Endothelial cell of umbilical vein (primary cell): ENCODE results near the gene USH2A. TPM values are rescaled to one million over a fixed set of nuclear protein-coding genes. Genes with fewer than 3 reads are reported as not detected.

Source experiments
- BruUV-seq: library from RNA; stranded (reverse); fragments of 400-500 nt; replicated peaks from 2 replicates; lab custom pipeline; 2021; lab: Mats Ljungman, UMichigan
- CTCF ChIA-PET: fragments of 300-600, 350-600 bp; sonication (Branson Sonifier 250); formaldehyde crosslinking; loops from one replicate; lab custom pipeline; 2021; ENCODE audit warnings: antibody characterized with exemption, inconsistent platforms; lab: Charles Lee
- POLR2A ChIA-PET: fragments of 300-600, 350-600 bp; sonication (Branson Sonifier 250); formaldehyde crosslinking; loops from one replicate; lab custom pipeline; 2021; ENCODE audit warnings: antibody characterized with exemption, inconsistent platforms; lab: Charles Lee
- DNase-seq: peaks from one replicate; pipeline ENCODE4 v3.0.0-alpha.2; 2011; ENCODE audit warnings: low read depth, low spot score
- FAIRE-seq: peaks from 2 replicates; lab custom pipeline; 2011; peaks lifted over from hg19 to GRCh38; lab: Jason Lieb, UNC
- H2AFZ ChIP-seq: 2 replicates; pipeline ENCODE4 v1.6.0; 2012; ENCODE audit warnings: low read depth, low read length, control low read depth, inconsistent platforms
- H3K27ac ChIP-seq: 2 replicates; pipeline ENCODE4 v1.5.1; 2011; ENCODE audit warnings: low read depth, mild to moderate bottlenecking, control low read depth, low read length, moderate library complexity; ENCODE audit not compliant: insufficient read depth
- H3K27me3 ChIP-seq, 2 experiments: 2 replicates each; pipeline versions ENCODE4 v1.6.0 to v1.6.1; 2011; ENCODE audit warnings: low read length in 2 of 2, mixed read lengths in 1 of 2; ENCODE audit not compliant: control insufficient read depth in 2 of 2, insufficient read depth in 2 of 2
- H3K36me3 ChIP-seq, 2 experiments: 2 replicates in 1 of 2; 3 replicates in 1 of 2; pipeline ENCODE4 v1.5.1; 2011; ENCODE audit warnings: low read length in 2 of 2, mild to moderate bottlenecking in 1 of 2, moderate library complexity in 1 of 2; ENCODE audit not compliant: control insufficient read depth in 2 of 2, insufficient read depth in 2 of 2; ENCODE audit errors: extremely low read depth in 1 of 2
- H3K4me1 ChIP-seq: 3 replicates; pipeline ENCODE4 v1.5.1; 2011; ENCODE audit warnings: mild to moderate bottlenecking, low read length; ENCODE audit not compliant: control insufficient read depth, insufficient read depth; ENCODE audit errors: extremely low read depth
- H3K4me2 ChIP-seq: 2 replicates; pipeline ENCODE4 v1.6.1; 2011; ENCODE audit warnings: low read length, control low read depth, mixed read lengths; ENCODE audit not compliant: insufficient read depth
- H3K4me3 ChIP-seq, 3 experiments: fragments of 200-600 bp in 1 of 3; sonication (generic), shearing (Covaris generic) in 1 of 3; replicated peaks in 1 of 3; 2 replicates each; pipeline ENCODE4 v1.5.1; 2011 to 2016; ENCODE audit warnings: control low read depth in 3 of 3, low read length in 3 of 3, mild to moderate bottlenecking in 2 of 3, inconsistent platforms in 1 of 3, low read depth in 1 of 3, moderate library complexity in 1 of 3; ENCODE audit not compliant: insufficient read depth in 1 of 3
- H3K79me2 ChIP-seq: 2 replicates; pipeline ENCODE4 v1.6.0; 2012; ENCODE audit warnings: low read length, inconsistent platforms; ENCODE audit not compliant: control insufficient read depth, insufficient read depth
- H3K9ac ChIP-seq: replicated peaks from 2 replicates; pipeline ENCODE3; 2011; ENCODE audit warnings: low read length, control low read depth; ENCODE audit not compliant: insufficient read depth; ENCODE audit errors: extremely low read depth
- H3K9me1 ChIP-seq: replicated peaks from 3 replicates; pipeline ENCODE4 v1.6.0; 2011; ENCODE audit warnings: mild to moderate bottlenecking, low read length; ENCODE audit not compliant: control insufficient read depth, insufficient read depth; ENCODE audit errors: extremely low read depth
- H3K9me3 ChIP-seq: replicated peaks from 2 replicates; pipeline ENCODE4 v1.5.1; 2012; ENCODE audit warnings: low read length, inconsistent platforms; ENCODE audit not compliant: control insufficient read depth, insufficient read depth
- H4K20me1 ChIP-seq: replicated peaks from 2 replicates; pipeline ENCODE3; 2011; ENCODE audit warnings: mild to moderate bottlenecking, low read length; ENCODE audit not compliant: control insufficient read depth, insufficient read depth; ENCODE audit errors: extremely low read depth
- EZH2 ChIP-seq: IDR thresholded peaks from 2 replicates; pipeline ENCODE4 v1.6.1; 2012; ENCODE audit warnings: borderline replicate concordance, low read depth, mild to moderate bottlenecking, moderate library complexity, low read length, inconsistent platforms; ENCODE audit not compliant: severe bottlenecking
- FOS ChIP-seq: IDR thresholded peaks from 2 replicates; pipeline ENCODE4 v1.6.1; 2011; ENCODE audit warnings: mild to moderate bottlenecking, low read length, moderate library complexity, borderline replicate concordance; ENCODE audit not compliant: insufficient read depth
- GATA2 ChIP-seq: IDR thresholded peaks from 2 replicates; pipeline ENCODE4 v1.7.0; 2011; ENCODE audit warnings: low read depth, mild to moderate bottlenecking, moderate library complexity, mixed read lengths, low read length; ENCODE audit not compliant: insufficient read length, insufficient read depth
- JUN ChIP-seq: IDR thresholded peaks from 2 replicates; pipeline ENCODE4 v1.6.1; 2011; ENCODE audit warnings: borderline replicate concordance, low read depth; ENCODE audit not compliant: insufficient read length, insufficient read depth
- MYC ChIP-seq: IDR thresholded peaks from one replicate; pipeline ENCODE4 v1.6.1; 2011; ENCODE audit warnings: mild to moderate bottlenecking, low read depth, low read length
- POLR2A ChIP-seq: IDR thresholded peaks from 2 replicates; pipeline ENCODE4 v1.6.1; 2012; ENCODE audit warnings: low read depth, mild to moderate bottlenecking, control low read depth, low read length
- POLR2AphosphoS5 ChIP-seq: IDR thresholded peaks from 2 replicates; pipeline ENCODE4 v1.6.1; 2012; ENCODE audit warnings: low read depth, mild to moderate bottlenecking, control low read depth, low read length, moderate library complexity; ENCODE audit not compliant: insufficient read depth
- dilution Hi-C: fragments of 300-500 bp; cut with MboI; formaldehyde crosslinking; loops from one replicate; pipeline ENCODE4 v1.15.0; 2019; ENCODE audit warnings: low sequenced_read_pairs; ENCODE audit not compliant: extremely low pct_ligation_motif_present
- intact Hi-C: fragments of 100-400 bp; cut with micrococcal nuclease; formaldehyde crosslinking; loops from one replicate; pipeline ENCODE4 v1.10.0; 2022
- polyA plus RNA-seq, 4 experiments: library from polyadenylated mRNA; depleted of rRNA in 3 of 4; stranded (reverse) in 3 of 4; unstranded in 1 of 4; fragments of >200 nt; gene quantifications; 2 replicates each; pipeline versions ENCODE4 v1.2.1 to v1.2.3, GENCODE V29; 2011 to 2012; ENCODE audit warnings: missing spikeins in 1 of 4
- total RNA-seq: library from RNA; stranded (reverse); gene quantifications from 2 replicates; pipeline ENCODE4 v1.2.3, GENCODE V29; 2021
- TF ChIP-seq, protein P1 (sequence below): IDR thresholded peaks from 2 replicates; pipeline ENCODE4 v1.6.1; 2011; ENCODE audit not compliant: insufficient read depth, insufficient read length
- TF ChIP-seq, protein P2 (sequence below), 2 donors: IDR thresholded peaks; 1 replicate in 1 of 2; 2 replicates in 1 of 2; pipeline ENCODE4 v1.5.1; 2011; ENCODE audit warnings: low read length in 2 of 2, mild to moderate bottlenecking in 2 of 2, moderate library complexity in 2 of 2, control low read depth in 1 of 2, inconsistent platforms in 1 of 2, low read depth in 1 of 2; ENCODE audit not compliant: insufficient read depth in 1 of 2; ENCODE audit errors: extremely low read depth in 1 of 2

Gene USH2A
- total and polyA plus RNA-seq, 2 donors (not counting 3 experiments of a cell fraction or from before 2014, with no cell fraction given): not detected

DNA sequence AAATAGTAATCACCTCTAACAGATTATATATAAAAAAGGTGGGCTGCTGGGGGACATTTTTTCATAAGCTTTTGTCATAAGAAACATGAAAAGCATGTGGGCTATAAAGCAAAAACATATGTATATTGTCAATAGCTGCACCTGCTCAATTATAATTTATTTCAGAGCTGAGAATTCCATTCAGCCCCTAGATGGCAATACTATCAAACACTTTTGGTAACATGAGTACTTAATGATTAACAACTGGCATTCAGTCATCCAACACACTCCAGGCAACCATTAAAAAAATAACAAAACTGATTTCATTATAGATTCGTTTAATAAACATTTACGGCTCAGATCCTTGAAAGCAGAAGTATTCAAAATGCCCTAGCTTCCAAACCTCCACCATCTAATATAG lies 741.0 kb downstream of the USH2A start:
- no peak for DNase-seq
- intact Hi-C loops: no loop called here

DNA sequence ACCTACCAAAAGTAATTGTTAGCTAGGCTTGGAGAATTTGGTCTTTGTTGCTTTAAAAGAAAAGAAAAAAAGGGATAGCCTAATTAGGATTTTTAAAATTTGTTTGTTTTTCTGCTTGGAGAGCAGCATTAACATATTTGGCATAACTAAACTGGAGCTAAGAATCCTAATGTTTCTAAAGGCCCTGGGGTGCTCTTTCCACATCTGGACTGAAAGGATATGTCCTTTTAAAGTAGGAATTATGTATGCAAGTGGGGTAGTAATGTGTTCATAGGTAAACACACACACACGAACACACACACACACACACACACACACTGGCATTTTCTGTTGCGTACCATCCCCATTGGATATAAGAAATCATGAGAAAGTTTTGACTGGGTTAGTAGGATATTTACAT lies 742.2 kb downstream of the USH2A start:
- no peaks in the 10 kb centered on the region for H3K79me2 ChIP-seq
- intact Hi-C loops (no loop called here), dilution Hi-C loops (no loop called here)
- H2AFZ ChIP-seq: no peak overlapping the region
- H3K27me3 ChIP-seq: no peaks in the 10 kb centered on the region
- H3K4me2 ChIP-seq: no peak overlapping the region
- no peak for DNase-seq
- no peak for FAIRE-seq
- no peak overlapping the region for H3K9ac ChIP-seq
- TF ChIP-seq GATA2 (no peak), EZH2 (no peak), POLR2A (no peak), FOS (no peak), MYC (no peak), JUN (no peak), POLR2AphosphoS5 (no peak)
- TF ChIP-seq, protein P1, sequence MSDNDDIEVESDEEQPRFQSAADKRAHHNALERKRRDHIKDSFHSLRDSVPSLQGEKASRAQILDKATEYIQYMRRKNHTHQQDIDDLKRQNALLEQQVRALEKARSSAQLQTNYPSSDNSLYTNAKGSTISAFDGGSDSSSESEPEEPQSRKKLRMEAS: no peak
- TF ChIP-seq, protein P2, sequence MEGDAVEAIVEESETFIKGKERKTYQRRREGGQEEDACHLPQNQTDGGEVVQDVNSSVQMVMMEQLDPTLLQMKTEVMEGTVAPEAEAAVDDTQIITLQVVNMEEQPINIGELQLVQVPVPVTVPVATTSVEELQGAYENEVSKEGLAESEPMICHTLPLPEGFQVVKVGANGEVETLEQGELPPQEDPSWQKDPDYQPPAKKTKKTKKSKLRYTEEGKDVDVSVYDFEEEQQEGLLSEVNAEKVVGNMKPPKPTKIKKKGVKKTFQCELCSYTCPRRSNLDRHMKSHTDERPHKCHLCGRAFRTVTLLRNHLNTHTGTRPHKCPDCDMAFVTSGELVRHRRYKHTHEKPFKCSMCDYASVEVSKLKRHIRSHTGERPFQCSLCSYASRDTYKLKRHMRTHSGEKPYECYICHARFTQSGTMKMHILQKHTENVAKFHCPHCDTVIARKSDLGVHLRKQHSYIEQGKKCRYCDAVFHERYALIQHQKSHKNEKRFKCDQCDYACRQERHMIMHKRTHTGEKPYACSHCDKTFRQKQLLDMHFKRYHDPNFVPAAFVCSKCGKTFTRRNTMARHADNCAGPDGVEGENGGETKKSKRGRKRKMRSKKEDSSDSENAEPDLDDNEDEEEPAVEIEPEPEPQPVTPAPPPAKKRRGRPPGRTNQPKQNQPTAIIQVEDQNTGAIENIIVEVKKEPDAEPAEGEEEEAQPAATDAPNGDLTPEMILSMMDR (IDR thresholded peaks at IDR 0.05; ENCODE audit: extremely low read depth in 1 of 2, insufficient read depth in 1 of 2, low read depth in 1 of 2, low read length in 2 of 2): no peak
- ChIA-PET CTCF (no interaction called here), POLR2A (no interaction called here)
- no peaks in the 10 kb centered on the region for H3K36me3 ChIP-seq
- H3K4me1 ChIP-seq: no peaks in the 10 kb centered on the region
- no peak overlapping the region for H3K27ac ChIP-seq
- no peaks in the 10 kb centered on the region for H3K9me1 ChIP-seq
- H3K9me3 ChIP-seq: no peaks in the 10 kb centered on the region
- no peak overlapping the region for H3K4me3 ChIP-seq
- no TSS peak for BruUV-seq
- H4K20me1 ChIP-seq: no peaks in the 10 kb centered on the region

More for the DNA sequence above, 741.0 kb downstream of the USH2A start:
- no peak overlapping the region for H3K9ac ChIP-seq
- POLR2A ChIA-PET: no interaction called here
- CTCF ChIA-PET: no interaction called here
- TF ChIP-seq EZH2: no peak
- dilution Hi-C loops: no loop called here
- no peak overlapping the region for H3K4me3 ChIP-seq
- BruUV-seq: no TSS peak
- H3K9me3 ChIP-seq: no peaks in the 10 kb centered on the region
- H3K4me1 ChIP-seq: no peaks in the 10 kb centered on the region
- FAIRE-seq: no peak
- no peak overlapping the region for H3K27ac ChIP-seq
- no peaks in the 10 kb centered on the region for H3K36me3 ChIP-seq
- H4K20me1 ChIP-seq: no peaks in the 10 kb centered on the region
- no peak overlapping the region for H2AFZ ChIP-seq
- H3K27me3 ChIP-seq: no peaks in the 10 kb centered on the region
- no peaks in the 10 kb centered on the region for H3K79me2 ChIP-seq
- no peaks in the 10 kb centered on the region for H3K9me1 ChIP-seq
- H3K4me2 ChIP-seq: no peak overlapping the region
